ENCODE measurements around the gene GNB1.

DNA sequence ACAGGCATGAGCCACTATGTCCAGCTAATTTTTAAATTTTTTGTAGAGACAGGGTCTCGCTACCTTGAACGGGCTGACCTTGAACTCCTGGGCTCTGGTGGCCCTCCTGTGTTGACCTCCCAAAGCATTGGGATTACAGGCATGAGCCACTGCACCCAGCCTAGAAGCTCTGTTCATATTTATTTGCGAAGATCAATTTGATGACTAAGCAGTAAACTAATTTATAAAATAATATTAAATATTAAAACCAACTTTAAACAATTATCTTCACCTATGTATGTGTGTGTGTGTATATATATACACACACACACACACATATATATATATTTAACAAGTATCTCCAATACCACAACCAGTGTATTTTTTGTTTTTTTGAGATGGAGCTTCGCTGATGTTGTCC, 117.0 kb downstream of the GNB1 start:
- TF ChIP-seq, protein P1, sequence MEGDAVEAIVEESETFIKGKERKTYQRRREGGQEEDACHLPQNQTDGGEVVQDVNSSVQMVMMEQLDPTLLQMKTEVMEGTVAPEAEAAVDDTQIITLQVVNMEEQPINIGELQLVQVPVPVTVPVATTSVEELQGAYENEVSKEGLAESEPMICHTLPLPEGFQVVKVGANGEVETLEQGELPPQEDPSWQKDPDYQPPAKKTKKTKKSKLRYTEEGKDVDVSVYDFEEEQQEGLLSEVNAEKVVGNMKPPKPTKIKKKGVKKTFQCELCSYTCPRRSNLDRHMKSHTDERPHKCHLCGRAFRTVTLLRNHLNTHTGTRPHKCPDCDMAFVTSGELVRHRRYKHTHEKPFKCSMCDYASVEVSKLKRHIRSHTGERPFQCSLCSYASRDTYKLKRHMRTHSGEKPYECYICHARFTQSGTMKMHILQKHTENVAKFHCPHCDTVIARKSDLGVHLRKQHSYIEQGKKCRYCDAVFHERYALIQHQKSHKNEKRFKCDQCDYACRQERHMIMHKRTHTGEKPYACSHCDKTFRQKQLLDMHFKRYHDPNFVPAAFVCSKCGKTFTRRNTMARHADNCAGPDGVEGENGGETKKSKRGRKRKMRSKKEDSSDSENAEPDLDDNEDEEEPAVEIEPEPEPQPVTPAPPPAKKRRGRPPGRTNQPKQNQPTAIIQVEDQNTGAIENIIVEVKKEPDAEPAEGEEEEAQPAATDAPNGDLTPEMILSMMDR (IDR thresholded peaks at IDR 0.05) = no peak
- no peak for TF ChIP-seq POLR2A (IDR thresholded peaks at IDR 0.05)

Data from testis (tissue), 2 donors.